ENCODE results near the gene RNASE7.
A peak's percentile ranks its signal among the peaks of the same experiment; 100 is the strongest.
"Not testable (repeated sequence)": the region's sequence is repeated elsewhere in the genome, so short reads cannot be mapped to it uniquely, and the experiment has no call there.

The RNASE7 gene

GRCh38 chr14:21039585-21040369 is 2.4 kb upstream of the RNASE7 start:
- Histone ChIP-seq H2AFZ (ENCODE audit: low read length) (no peak overlapping the region), H3K4me3 (ENCODE audit: low read depth, low read length, poor library complexity, severe bottlenecking) (no peak overlapping the region), H3K9ac (ENCODE audit: low read length) (no peak overlapping the region), H3K4me2 (ENCODE audit: low read length) (no peak overlapping the region), H3K36me3 (ENCODE audit: insufficient read depth, low read length) (no peaks in the 10 kb centered on the region), H4K20me1 (ENCODE audit: insufficient read depth, low read length) (no peaks in the 10 kb centered on the region), H3K9me2 (ENCODE audit: low read depth, low read length) (no peaks in the 10 kb centered on the region), H3K4me1 (ENCODE audit: insufficient read depth, low read length, severe bottlenecking) (no peaks in the 10 kb centered on the region), H3K79me2 (ENCODE audit: insufficient read depth, low read length) (no peaks in the 10 kb centered on the region), H3F3A (ENCODE audit: insufficient read depth, low read length) (no peaks in the 10 kb centered on the region), H3K9me3 (ENCODE audit: low read length) (no peaks in the 10 kb centered on the region), H3K27ac (ENCODE audit: low read depth, low read length, poor library complexity, severe bottlenecking) (no peak overlapping the region), H3K27me3 (ENCODE audit: insufficient read depth, low read length) (no peaks in the 10 kb centered on the region; the same call in 1 of the 2 replicates)
- TF ChIP-seq CTCF (IDR thresholded peaks at IDR 0.05; ENCODE audit: low read length) (peak; percentile 60; the same call in 1 of the 2 replicates), EZH2 (IDR thresholded peaks at IDR 0.05; ENCODE audit: borderline replicate concordance, low read length) (no peak)

GRCh38 chr14:21040370-21040925 is 1.7 kb upstream of the RNASE7 start:
- no peaks in the 10 kb centered on the region for H3K36me3 ChIP-seq (ENCODE audit: insufficient read depth, low read length)
- H3K27ac ChIP-seq (ENCODE audit: low read depth, low read length, poor library complexity, severe bottlenecking), result no peak overlapping the region
- TF ChIP-seq EZH2 (IDR thresholded peaks at IDR 0.05; ENCODE audit: borderline replicate concordance, low read length) (no peak), CTCF (IDR thresholded peaks at IDR 0.05; ENCODE audit: low read length) (no peak)
- H2AFZ ChIP-seq (ENCODE audit: low read length), result no peak overlapping the region
- no peaks in the 10 kb centered on the region for H4K20me1 ChIP-seq (ENCODE audit: insufficient read depth, low read length)
- no peaks in the 10 kb centered on the region for H3K4me1 ChIP-seq (ENCODE audit: insufficient read depth, low read length, severe bottlenecking)
- H3K79me2 ChIP-seq (ENCODE audit: insufficient read depth, low read length), result no peaks in the 10 kb centered on the region
- no peak overlapping the region for H3K9ac ChIP-seq (ENCODE audit: low read length)
- H3K4me2 ChIP-seq (ENCODE audit: low read length), result no peak overlapping the region
- no peak overlapping the region for H3K4me3 ChIP-seq (ENCODE audit: low read depth, low read length, poor library complexity, severe bottlenecking)
- no peaks in the 10 kb centered on the region for H3K9me3 ChIP-seq (ENCODE audit: low read length)
- H3K27me3 ChIP-seq (ENCODE audit: insufficient read depth, low read length), result no peaks in the 10 kb centered on the region; the same call in 1 of the 2 replicates
- no peaks in the 10 kb centered on the region for H3F3A ChIP-seq (ENCODE audit: insufficient read depth, low read length)
- no peaks in the 10 kb centered on the region for H3K9me2 ChIP-seq (ENCODE audit: low read depth, low read length)

GRCh38 chr14:21040941-21041340 is 1.2 kb upstream of the RNASE7 start:
- H3K4me3 ChIP-seq (ENCODE audit: low read depth, low read length, poor library complexity, severe bottlenecking); H3K27ac ChIP-seq (ENCODE audit: low read depth, low read length, poor library complexity, severe bottlenecking); H3K9me2 ChIP-seq (ENCODE audit: low read depth, low read length); H2AFZ ChIP-seq (ENCODE audit: low read length); H4K20me1 ChIP-seq (ENCODE audit: insufficient read depth, low read length); H3K27me3 ChIP-seq (ENCODE audit: insufficient read depth, low read length); H3K79me2 ChIP-seq (ENCODE audit: insufficient read depth, low read length); H3K9me3 ChIP-seq (ENCODE audit: low read length); H3K9ac ChIP-seq (ENCODE audit: low read length); H3K4me1 ChIP-seq (ENCODE audit: insufficient read depth, low read length, severe bottlenecking); H3K36me3 ChIP-seq (ENCODE audit: insufficient read depth, low read length); H3K4me2 ChIP-seq (ENCODE audit: low read length); H3F3A ChIP-seq (ENCODE audit: insufficient read depth, low read length): not testable (repeated sequence)
